GM23338 (cell line): ENCODE data around the gene KLHL21. TPM values are rescaled to one million over a fixed set of nuclear protein-coding genes. Genes with fewer than 3 reads are reported as not detected.
"Not testable (repeated sequence)": the region's sequence is repeated elsewhere in the genome, so short reads cannot be mapped to it uniquely, and the experiment has no call there.

ENCODE experiments used
- ATAC-seq: fragments of 200-7000 bp; cut with Tn5 transposase; 3 replicates; pipeline ENCODE4 v1.9.1; 2020
- DNase-seq: peaks from one replicate; pipeline ENCODE4 v3.0.0-alpha.2; 2015; ENCODE audit warnings: low spot score
- H2AFZ ChIP-seq: fragments of 200-600 bp; sonication (generic); 2 replicates; pipeline ENCODE4 v1.8.0; 2016; ENCODE audit warnings: antibody characterized with exemption, mild to moderate bottlenecking, moderate library complexity
- H3F3A ChIP-seq: fragments of 200-600 bp; sonication (generic); replicated peaks from 2 replicates; pipeline ENCODE4 v1.8.0; 2017; ENCODE audit warnings: antibody characterized with exemption, mixed run types, low read depth
- H3K27ac ChIP-seq: fragments of 200-600 bp; sonication (generic); 2 replicates; pipeline ENCODE4 v1.6.1; 2016; ENCODE audit warnings: low read depth
- H3K27me3 ChIP-seq: fragments of 200-600 bp; sonication (generic); 2 replicates; pipeline ENCODE4 v1.8.0; 2016; ENCODE audit warnings: mild to moderate bottlenecking, mixed run types, moderate library complexity; ENCODE audit not compliant: insufficient read depth
- H3K36me3 ChIP-seq: fragments of 200-600 bp; sonication (generic); 2 replicates; pipeline ENCODE4 v1.8.0; 2016; ENCODE audit warnings: mild to moderate bottlenecking; ENCODE audit not compliant: insufficient read depth
- H3K4me1 ChIP-seq: fragments of 200-600 bp; sonication (generic); 2 replicates; pipeline ENCODE4 v1.8.0; 2016; ENCODE audit warnings: mild to moderate bottlenecking, moderate library complexity; ENCODE audit not compliant: insufficient read depth
- H3K4me2 ChIP-seq: fragments of 200-600 bp; sonication (generic); 2 replicates; pipeline ENCODE4 v1.7.1; 2017; ENCODE audit warnings: mixed run types
- H3K4me3 ChIP-seq: fragments of 200-600 bp; sonication (generic); 2 replicates; pipeline ENCODE4 v1.6.1; 2016; ENCODE audit warnings: mixed run types
- H3K79me2 ChIP-seq: fragments of 200-600 bp; sonication (generic); replicated peaks from 2 replicates; pipeline ENCODE4 v1.8.0; 2017; ENCODE audit warnings: mild to moderate bottlenecking; ENCODE audit not compliant: insufficient read depth
- H3K9me2 ChIP-seq: fragments of 200-600 bp; sonication (generic); 2 replicates; pipeline ENCODE4 v1.8.0; 2017; ENCODE audit not compliant: insufficient read depth
- H4K20me1 ChIP-seq: fragments of 200-600 bp; sonication (generic); replicated peaks from 2 replicates; pipeline ENCODE4 v1.8.0; 2017; ENCODE audit warnings: mild to moderate bottlenecking; ENCODE audit not compliant: insufficient read depth
- H3K27ac Mint-ChIP-seq: 2 replicates; pipeline ENCODE4 v1.8.0; 2020; ENCODE audit warnings: inconsistent platforms, mild to moderate bottlenecking, moderate library complexity, mixed read lengths
- H3K27me3 Mint-ChIP-seq: 3 replicates; pipeline ENCODE4 v1.8.0; 2022; ENCODE audit warnings: low read depth, mild to moderate bottlenecking, moderate library complexity, mixed read lengths, inconsistent platforms; ENCODE audit not compliant: insufficient read depth, poor library complexity
- H3K36me3 Mint-ChIP-seq: 3 replicates; pipeline ENCODE4 v1.8.0; 2021; ENCODE audit warnings: low read depth, mild to moderate bottlenecking, inconsistent platforms, moderate library complexity, mixed read lengths
- H3K4me1 Mint-ChIP-seq: 3 replicates; pipeline ENCODE4 v1.8.0; 2020; ENCODE audit warnings: mild to moderate bottlenecking, inconsistent platforms, mixed read lengths
- H3K4me3 Mint-ChIP-seq: 3 replicates; pipeline ENCODE4 v1.8.0; 2021; ENCODE audit warnings: moderate library complexity, mild to moderate bottlenecking, inconsistent platforms, mixed read lengths
- H3K9me3 Mint-ChIP-seq: 3 replicates; pipeline ENCODE4 v1.8.0; 2020; ENCODE audit warnings: moderate library complexity, mild to moderate bottlenecking, inconsistent platforms, mixed read lengths
- CREB1 ChIP-seq: fragments of 250-450 bp; sonication (Bioruptor Pico); IDR thresholded peaks from 2 replicates; pipeline ENCODE4 v1.5.0; 2020; ENCODE audit warnings: low read depth, mild to moderate bottlenecking, moderate library complexity
- ETS1 ChIP-seq: IDR thresholded peaks from 2 replicates; pipeline ENCODE4 v1.6.1; 2016; ENCODE audit warnings: antibody characterized with exemption
- JUNB ChIP-seq: IDR thresholded peaks from one replicate; pipeline ENCODE4 v1.6.1; 2016; ENCODE audit warnings: antibody characterized with exemption; ENCODE audit not compliant: unreplicated experiment
- NANOG ChIP-seq: IDR thresholded peaks from 2 replicates; pipeline ENCODE4 v1.6.1; 2016; ENCODE audit warnings: antibody characterized with exemption, borderline replicate concordance
- POLR2AphosphoS5 ChIP-seq: IDR thresholded peaks from 2 replicates; pipeline ENCODE4 v1.6.1; 2016; ENCODE audit warnings: antibody characterized with exemption, low read depth
- STAT1 ChIP-seq: IDR thresholded peaks from one replicate; pipeline ENCODE4 v1.6.1; 2016; ENCODE audit warnings: antibody characterized with exemption; ENCODE audit not compliant: unreplicated experiment
- ZNF114 ChIP-seq: fragments of 250-450 bp; sonication (Bioruptor Pico); IDR thresholded peaks from 2 replicates; pipeline ENCODE4 v1.5.0; 2020; ENCODE audit warnings: mild to moderate bottlenecking, moderate library complexity
- ZNF331 ChIP-seq: fragments of 250-450 bp; sonication (Bioruptor Pico); IDR thresholded peaks from 2 replicates; pipeline ENCODE4 v1.5.0; 2020; ENCODE audit warnings: low read depth, mild to moderate bottlenecking, moderate library complexity
- ZNF462 ChIP-seq: fragments of 250-450 bp; sonication (Bioruptor Pico); IDR thresholded peaks from 2 replicates; pipeline ENCODE4 v1.5.0; 2020; ENCODE audit warnings: mild to moderate bottlenecking, moderate library complexity
- polyA plus RNA-seq: library from polyadenylated mRNA; unstranded; fragments of >200 nt; fragmentation: Nextera tagmentation; extraction: Ambion mirVana; gene quantifications from 2 replicates; pipeline ENCODE4 v1.2.1, GENCODE V29; 2016
- total RNA-seq: library from RNA; depleted of rRNA; stranded (reverse); fragments of >200 nt; shearing (Covaris generic); gene quantifications from 2 replicates; pipeline ENCODE4 v1.2.3, GENCODE V29; 2014
- TF ChIP-seq, protein P1 (sequence below), 2 experiments: fragments of 200-600 bp in 1 of 2; sonication (generic) in 1 of 2; conservative IDR thresholded peaks; 2 replicates each; pipeline versions ENCODE4 v1.5.1 to v1.6.1; 2016 to 2017; ENCODE audit warnings: antibody characterized with exemption in 2 of 2, low read depth in 2 of 2, mild to moderate bottlenecking in 2 of 2, moderate library complexity in 1 of 2

The KLHL21 gene
- total and polyA plus RNA-seq, 2 experiments from 2014 or later: 7.3 to 35.9 TPM

GRCh38 chr1:6637770-6638169 is 35.1 kb upstream of the KLHL21 start:
- Mint-ChIP-seq H3K27ac (no peak overlapping the region), H3K4me1 (no peaks in the 10 kb centered on the region), H3K27me3 (peaks cover 7% of the 10 kb centered on the region), H3K4me3 (no peak overlapping the region), H3K36me3 (peaks cover 90% of the 10 kb centered on the region), H3K9me3 (no peaks in the 10 kb centered on the region)
- no peak for TF ChIP-seq JUNB
- no peak for TF ChIP-seq NANOG
- TF ChIP-seq, protein P1, sequence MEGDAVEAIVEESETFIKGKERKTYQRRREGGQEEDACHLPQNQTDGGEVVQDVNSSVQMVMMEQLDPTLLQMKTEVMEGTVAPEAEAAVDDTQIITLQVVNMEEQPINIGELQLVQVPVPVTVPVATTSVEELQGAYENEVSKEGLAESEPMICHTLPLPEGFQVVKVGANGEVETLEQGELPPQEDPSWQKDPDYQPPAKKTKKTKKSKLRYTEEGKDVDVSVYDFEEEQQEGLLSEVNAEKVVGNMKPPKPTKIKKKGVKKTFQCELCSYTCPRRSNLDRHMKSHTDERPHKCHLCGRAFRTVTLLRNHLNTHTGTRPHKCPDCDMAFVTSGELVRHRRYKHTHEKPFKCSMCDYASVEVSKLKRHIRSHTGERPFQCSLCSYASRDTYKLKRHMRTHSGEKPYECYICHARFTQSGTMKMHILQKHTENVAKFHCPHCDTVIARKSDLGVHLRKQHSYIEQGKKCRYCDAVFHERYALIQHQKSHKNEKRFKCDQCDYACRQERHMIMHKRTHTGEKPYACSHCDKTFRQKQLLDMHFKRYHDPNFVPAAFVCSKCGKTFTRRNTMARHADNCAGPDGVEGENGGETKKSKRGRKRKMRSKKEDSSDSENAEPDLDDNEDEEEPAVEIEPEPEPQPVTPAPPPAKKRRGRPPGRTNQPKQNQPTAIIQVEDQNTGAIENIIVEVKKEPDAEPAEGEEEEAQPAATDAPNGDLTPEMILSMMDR (conservative IDR thresholded peaks at IDR 0.05; ENCODE audit: low read depth in 2 of 2): no peak
- no peak for TF ChIP-seq ZNF331 (CRISPR knock-in tag)
- TF ChIP-seq CREB1: no peak
- no peak for TF ChIP-seq ETS1
- TF ChIP-seq ZNF462: no peak
- no peak for TF ChIP-seq STAT1
- TF ChIP-seq POLR2AphosphoS5: no peak
- no peak for TF ChIP-seq ZNF114 (CRISPR knock-in tag)
- H3K4me1 ChIP-seq: no peaks in the 10 kb centered on the region
- no peak for DNase-seq
- H3K79me2 ChIP-seq: no peaks in the 10 kb centered on the region
- no peaks in the 10 kb centered on the region for H3K27me3 ChIP-seq
- peaks cover 38% of the 10 kb centered on the region for H3K36me3 ChIP-seq
- 0 out of 2 replicates have a peak, but pooled peaks cover 7% of the 10 kb centered on the region for H4K20me1 ChIP-seq
- H3K9me2 ChIP-seq: no peaks in the 10 kb centered on the region
- no peak for ATAC-seq
- no peak overlapping the region for H3K4me3 ChIP-seq
- H3K27ac ChIP-seq: no peak overlapping the region
- peaks cover 6% of the 10 kb centered on the region; the same call in 1 of the 2 replicates for H3F3A ChIP-seq
- no peak overlapping the region for H2AFZ ChIP-seq
- H3K4me2 ChIP-seq: no peak overlapping the region

GRCh38 chr1:6636778-6637177 is 34.1 kb upstream of the KLHL21 start:
- H3K36me3 ChIP-seq: peaks cover 38% of the 10 kb centered on the region
- H3K36me3 Mint-ChIP-seq: peaks cover 84% of the 10 kb centered on the region

More at GRCh38 chr1:6636778-6637177, 34.1 kb upstream of the KLHL21 start:
- H3K27me3 Mint-ChIP-seq, H3K27me3 ChIP-seq, H3K79me2 ChIP-seq, H3K4me3 ChIP-seq, H2AFZ ChIP-seq, H3F3A ChIP-seq, H3K4me3 Mint-ChIP-seq, H3K4me1 ChIP-seq, H4K20me1 ChIP-seq, H3K27ac Mint-ChIP-seq, H3K9me2 ChIP-seq, H3K9me3 Mint-ChIP-seq, H3K4me1 Mint-ChIP-seq, DNase-seq, ATAC-seq, H3K27ac ChIP-seq, H3K4me2 ChIP-seq: not testable (repeated sequence)
